DOHH2 (cell line): ENCODE data around the gene KIF26B.
"Not testable (repeated sequence)": the region's sequence is repeated elsewhere in the genome, so short reads cannot be mapped to it uniquely, and the experiment has no call there.

ENCODE experiments used
- H3F3A ChIP-seq: fragments of 200-600 bp; sonication (generic), shearing (Covaris generic); 2 replicates; pipeline ENCODE4 v1.6.0; 2016; ENCODE audit warnings: antibody characterized with exemption, mild to moderate bottlenecking; ENCODE audit not compliant: control insufficient read depth, insufficient read depth
- H3K27ac ChIP-seq: fragments of 200-600 bp; sonication (generic); 2 replicates; pipeline ENCODE4 v1.5.1; 2014; ENCODE audit warnings: low read depth, mild to moderate bottlenecking, low read length, moderate library complexity
- H3K27me3 ChIP-seq: fragments of 200-600 bp; sonication (generic); 2 replicates; pipeline ENCODE4 v1.6.1; 2014; ENCODE audit warnings: mild to moderate bottlenecking, low read length, mixed read lengths; ENCODE audit not compliant: control insufficient read depth
- H3K36me3 ChIP-seq: fragments of 200-600 bp; sonication (generic); 2 replicates; pipeline ENCODE4 v1.6.1; 2014; ENCODE audit warnings: mild to moderate bottlenecking, low read length, moderate library complexity, mixed read lengths; ENCODE audit not compliant: control insufficient read depth
- H3K4me1 ChIP-seq: fragments of 200-600 bp; sonication (generic); 2 replicates; pipeline ENCODE4 v1.6.1; 2014; ENCODE audit warnings: mild to moderate bottlenecking, low read length, mixed read lengths; ENCODE audit not compliant: control insufficient read depth
- H3K4me2 ChIP-seq: fragments of 200-600 bp; sonication (generic); 2 replicates; pipeline ENCODE4 v1.6.0; 2014; ENCODE audit warnings: mild to moderate bottlenecking, low read length, moderate library complexity
- H3K4me3 ChIP-seq: fragments of 200-600 bp; sonication (generic); 2 replicates; pipeline ENCODE4 v1.5.1; 2014; ENCODE audit warnings: mild to moderate bottlenecking, low read length, mixed read lengths
- H3K79me2 ChIP-seq: fragments of 200-600 bp; sonication (generic); 2 replicates; pipeline ENCODE4 v1.6.1; 2014; ENCODE audit warnings: mild to moderate bottlenecking, low read length, mixed read lengths; ENCODE audit not compliant: control insufficient read depth
- H3K9me2 ChIP-seq: fragments of 200-600 bp; sonication (generic); replicated peaks from 2 replicates; pipeline ENCODE4 v1.6.1; 2014; ENCODE audit warnings: mild to moderate bottlenecking, low read length, mixed read lengths; ENCODE audit not compliant: control insufficient read depth
- H3K9me3 ChIP-seq: fragments of 200-600 bp; sonication (generic); 2 replicates; pipeline ENCODE4 v1.6.1; 2014; ENCODE audit warnings: antibody characterized with exemption, low read length, mixed read lengths; ENCODE audit not compliant: control insufficient read depth, insufficient read depth
- H4K20me1 ChIP-seq: fragments of 200-600 bp; sonication (generic); 2 replicates; pipeline ENCODE4 v1.6.0; 2014; ENCODE audit warnings: low read depth, mild to moderate bottlenecking, antibody characterized with exemption, low read length, moderate library complexity; ENCODE audit not compliant: control insufficient read depth, insufficient read depth
- CTCF ChIP-seq: fragments of 200-600 bp; sonication (generic); IDR thresholded peaks from one replicate; pipeline ENCODE4 v1.5.1; 2014; ENCODE audit warnings: antibody characterized with exemption, mild to moderate bottlenecking, low read depth, low read length; ENCODE audit not compliant: poor library complexity, severe bottlenecking
- EZH2phosphoT487 ChIP-seq: fragments of 200-600 bp; sonication (generic); IDR thresholded peaks from 2 replicates; pipeline ENCODE4 v1.6.1; 2017; ENCODE audit warnings: borderline replicate concordance, mild to moderate bottlenecking, antibody characterized with exemption, low read length, moderate library complexity, mixed read lengths

Gene KIF26B

GRCh38 chr1:245695211-245695610, 540.4 kb downstream of the KIF26B start:
- no peak overlapping the region for H3K4me3 ChIP-seq
- TF ChIP-seq EZH2phosphoT487 (no peak), CTCF (no peak)
- H3K27ac ChIP-seq, result no peak overlapping the region
- no peaks in the 10 kb centered on the region for H4K20me1 ChIP-seq
- no peaks in the 10 kb centered on the region for H3K9me3 ChIP-seq
- no peaks in the 10 kb centered on the region for H3K79me2 ChIP-seq
- no peak overlapping the region for H3K4me2 ChIP-seq
- H3K36me3 ChIP-seq, result no peaks in the 10 kb centered on the region
- no peaks in the 10 kb centered on the region for H3K9me2 ChIP-seq
- H3F3A ChIP-seq, result no peaks in the 10 kb centered on the region
- peaks cover 14% of the 10 kb centered on the region for H3K4me1 ChIP-seq
- H3K27me3 ChIP-seq, result no peaks in the 10 kb centered on the region

- H3K36me3 ChIP-seq, H3K9me3 ChIP-seq, H3K9me2 ChIP-seq, H3F3A ChIP-seq, H4K20me1 ChIP-seq, H3K27ac ChIP-seq, H3K79me2 ChIP-seq, H3K27me3 ChIP-seq, H3K4me3 ChIP-seq, H3K4me2 ChIP-seq: not testable (repeated sequence)
- peaks cover 14% of the 10 kb centered on the region for H3K4me1 ChIP-seq
Measured at GRCh38 chr1:245695701-245696100, 540.9 kb downstream of the KIF26B start.

GRCh38 chr1:245698116-245698515, 543.3 kb downstream of the KIF26B start:
- Histone ChIP-seq H3K4me3 (no peak overlapping the region), H3K9me2 (no peaks in the 10 kb centered on the region), H3F3A (no peaks in the 10 kb centered on the region), H4K20me1 (no peaks in the 10 kb centered on the region), H3K4me1 (peaks cover 14% of the 10 kb centered on the region), H3K9me3 (no peaks in the 10 kb centered on the region), H3K27ac (no peak overlapping the region), H3K79me2 (no peaks in the 10 kb centered on the region), H3K36me3 (no peaks in the 10 kb centered on the region), H3K4me2 (no peak overlapping the region), H3K27me3 (no peaks in the 10 kb centered on the region)
- no peak for TF ChIP-seq CTCF
- no peak for TF ChIP-seq EZH2phosphoT487

GRCh38 chr1:245698860-245699259, 544.1 kb downstream of the KIF26B start:
- Histone ChIP-seq H3K27ac (no peak overlapping the region), H4K20me1 (no peaks in the 10 kb centered on the region), H3K4me2 (peak overlapping the region; percentile 51), H3F3A (no peaks in the 10 kb centered on the region), H3K79me2 (no peaks in the 10 kb centered on the region), H3K9me2 (no peaks in the 10 kb centered on the region), H3K4me3 (no peak overlapping the region), H3K27me3 (no peaks in the 10 kb centered on the region), H3K9me3 (no peaks in the 10 kb centered on the region), H3K4me1 (peaks cover 14% of the 10 kb centered on the region), H3K36me3 (no peaks in the 10 kb centered on the region)
- TF ChIP-seq EZH2phosphoT487, result no peak
- no peak for TF ChIP-seq CTCF
